OCI-LY3 (cell line): Measurements from ENCODE around the gene TRIM40.

Experiments used
- H2AFZ ChIP-seq: fragments of 200-600, 300-600 bp; shearing (Covaris generic); 2 replicates; pipeline ENCODE4 v1.6.0; 2014; ENCODE audit warnings: antibody characterized with exemption, low read depth, low read length
- H3K27ac ChIP-seq: fragments of 200-600, 300-600 bp; sonication (generic); 2 replicates; pipeline ENCODE4 v1.5.1; 2014; ENCODE audit warnings: mild to moderate bottlenecking, low read length, moderate library complexity, mixed read lengths
- H3K27me3 ChIP-seq: fragments of 200-600, 300-600 bp; sonication (generic); 2 replicates; pipeline ENCODE4 v1.6.1; 2014; ENCODE audit warnings: low read depth, low read length, mixed read lengths
- H3K36me3 ChIP-seq: fragments of 200-600, 300-600 bp; sonication (generic); replicated peaks from 2 replicates; pipeline ENCODE3; 2014; ENCODE audit warnings: low read depth, low read length, mixed read lengths
- H3K4me1 ChIP-seq: fragments of 300-600, 200-600 bp; sonication (generic); 2 replicates; pipeline ENCODE4 v1.6.1; 2014; ENCODE audit warnings: low read length, mixed read lengths
- H3K4me2 ChIP-seq: fragments of 200-600, 300-600 bp; sonication (generic); 2 replicates; pipeline ENCODE4 v1.6.1; 2014; ENCODE audit warnings: low read length, mixed read lengths
- H3K4me3 ChIP-seq: fragments of 300-600, 200-600 bp; sonication (generic); 2 replicates; pipeline ENCODE4 v1.5.1; 2014; ENCODE audit warnings: antibody characterized with exemption, mild to moderate bottlenecking, low read length, moderate library complexity
- H3K79me2 ChIP-seq: fragments of 300-600, 200-600 bp; shearing (Covaris generic); 2 replicates; pipeline ENCODE4 v1.6.1; 2014; ENCODE audit warnings: mild to moderate bottlenecking, low read length, mixed read lengths
- H3K9ac ChIP-seq: fragments of 300-600, 200-600 bp; shearing (Covaris generic); 2 replicates; pipeline ENCODE4 v1.6.0; 2014; ENCODE audit warnings: mild to moderate bottlenecking, low read length, moderate library complexity
- H3K9me3 ChIP-seq: fragments of 200-600, 300-600 bp; shearing (Covaris generic); 2 replicates; pipeline ENCODE4 v1.6.1; 2014; ENCODE audit warnings: low read length, mixed read lengths; ENCODE audit not compliant: insufficient read depth
- H4K20me1 ChIP-seq: fragments of 200-600, 300-600 bp; sonication (generic); 2 replicates; pipeline ENCODE4 v1.6.1; 2016; ENCODE audit warnings: low read length, mixed read lengths; ENCODE audit not compliant: insufficient read depth
- EZH2phosphoT487 ChIP-seq: fragments of 200-600 bp; shearing (Covaris generic); IDR thresholded peaks from 2 replicates; pipeline ENCODE4 v1.6.1; 2018; ENCODE audit warnings: antibody characterized with exemption, mixed run types, low read depth
- TF ChIP-seq, protein P1 (sequence below): fragments of 200-600, 300-600 bp; sonication (generic); IDR thresholded peaks from 2 replicates; pipeline ENCODE4 v1.5.1; 2014; ENCODE audit warnings: antibody characterized with exemption, low read length, low read depth

The TRIM40 gene

DNA sequence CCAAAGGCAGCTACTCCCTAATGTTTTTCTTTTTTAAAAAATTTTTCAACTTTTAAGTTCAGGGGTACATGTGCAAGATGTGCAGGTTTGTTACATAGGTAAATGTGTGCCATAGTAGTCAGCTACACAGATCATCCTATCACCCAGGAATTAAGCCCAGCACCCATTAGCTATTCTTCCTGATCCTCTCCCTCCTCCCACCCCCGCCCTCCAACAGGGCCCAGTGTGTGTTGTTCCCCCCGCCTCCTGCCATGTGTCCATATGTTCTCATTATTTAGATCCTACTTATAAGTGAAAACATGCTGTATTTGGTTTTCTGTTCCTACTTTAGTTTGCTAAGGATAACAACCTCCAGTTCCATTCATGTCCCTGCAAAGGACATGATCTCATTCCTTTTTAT lies 39.8 kb downstream of the TRIM40 start:
- peaks cover 10% of the 10 kb centered on the region for H3K27me3 ChIP-seq

GRCh38 chr6:30178837-30179236 lies 42.9 kb downstream of the TRIM40 start:
- Histone ChIP-seq H2AFZ (no peak overlapping the region), H3K27ac (no peak overlapping the region), H3K4me1 (no peaks in the 10 kb centered on the region), H3K9ac (no peak overlapping the region), H4K20me1 (no peaks in the 10 kb centered on the region), H3K79me2 (no peaks in the 10 kb centered on the region), H3K27me3 (peaks cover 9% of the 10 kb centered on the region; the same call in 1 of the 2 replicates), H3K9me3 (peaks cover 5% of the 10 kb centered on the region; the same call in 1 of the 2 replicates), H3K4me3 (no peak overlapping the region), H3K36me3 (no peaks in the 10 kb centered on the region), H3K4me2 (no peak overlapping the region)
- no peak for TF ChIP-seq EZH2phosphoT487
- TF ChIP-seq, protein P1, sequence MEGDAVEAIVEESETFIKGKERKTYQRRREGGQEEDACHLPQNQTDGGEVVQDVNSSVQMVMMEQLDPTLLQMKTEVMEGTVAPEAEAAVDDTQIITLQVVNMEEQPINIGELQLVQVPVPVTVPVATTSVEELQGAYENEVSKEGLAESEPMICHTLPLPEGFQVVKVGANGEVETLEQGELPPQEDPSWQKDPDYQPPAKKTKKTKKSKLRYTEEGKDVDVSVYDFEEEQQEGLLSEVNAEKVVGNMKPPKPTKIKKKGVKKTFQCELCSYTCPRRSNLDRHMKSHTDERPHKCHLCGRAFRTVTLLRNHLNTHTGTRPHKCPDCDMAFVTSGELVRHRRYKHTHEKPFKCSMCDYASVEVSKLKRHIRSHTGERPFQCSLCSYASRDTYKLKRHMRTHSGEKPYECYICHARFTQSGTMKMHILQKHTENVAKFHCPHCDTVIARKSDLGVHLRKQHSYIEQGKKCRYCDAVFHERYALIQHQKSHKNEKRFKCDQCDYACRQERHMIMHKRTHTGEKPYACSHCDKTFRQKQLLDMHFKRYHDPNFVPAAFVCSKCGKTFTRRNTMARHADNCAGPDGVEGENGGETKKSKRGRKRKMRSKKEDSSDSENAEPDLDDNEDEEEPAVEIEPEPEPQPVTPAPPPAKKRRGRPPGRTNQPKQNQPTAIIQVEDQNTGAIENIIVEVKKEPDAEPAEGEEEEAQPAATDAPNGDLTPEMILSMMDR: no peak

More for the DNA sequence above, 39.8 kb downstream of the TRIM40 start:
- Histone ChIP-seq H3K4me2 (no peak overlapping the region), H3K36me3 (no peaks in the 10 kb centered on the region), H3K79me2 (no peaks in the 10 kb centered on the region), H3K9me3 (peaks cover 5% of the 10 kb centered on the region; the same call in 1 of the 2 replicates), H3K27ac (no peak overlapping the region), H2AFZ (no peak overlapping the region), H3K4me1 (no peaks in the 10 kb centered on the region), H3K4me3 (no peak overlapping the region), H4K20me1 (no peaks in the 10 kb centered on the region), H3K9ac (no peak overlapping the region)
- no peak for TF ChIP-seq EZH2phosphoT487
- TF ChIP-seq, protein P1: no peak

DNA sequence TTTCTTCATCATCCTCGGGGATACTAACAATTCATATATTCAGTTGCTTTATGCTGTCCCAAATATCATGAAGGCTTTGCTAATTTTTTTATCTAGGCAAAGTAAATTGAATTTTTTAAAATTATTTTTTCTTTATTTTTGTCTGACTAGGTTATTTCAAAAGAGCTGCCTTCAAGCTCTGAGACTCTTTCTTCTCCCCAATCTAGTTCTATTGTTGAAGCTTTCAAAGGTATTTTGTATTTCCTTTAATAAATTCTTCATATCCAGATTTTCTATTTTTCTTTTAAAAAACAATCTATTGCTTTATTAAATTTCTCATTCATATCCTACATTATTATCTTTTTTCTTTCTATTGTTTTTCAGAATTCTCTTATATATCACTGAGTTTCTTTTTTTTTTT lies 44.2 kb downstream of the TRIM40 start:
- H3K9ac ChIP-seq: no peak overlapping the region
- H3K4me2 ChIP-seq: no peak overlapping the region
- TF ChIP-seq, protein P1: no peak
- H3K4me1 ChIP-seq: no peaks in the 10 kb centered on the region
- no peak overlapping the region for H2AFZ ChIP-seq
- no peak overlapping the region for H3K4me3 ChIP-seq
- peaks cover 5% of the 10 kb centered on the region; the same call in 1 of the 2 replicates for H3K9me3 ChIP-seq
- no peaks in the 10 kb centered on the region for H3K79me2 ChIP-seq
- H3K27me3 ChIP-seq: peaks cover 9% of the 10 kb centered on the region; the same call in 1 of the 2 replicates
- peaks cover 7% of the 10 kb centered on the region for H3K36me3 ChIP-seq
- no peaks in the 10 kb centered on the region for H4K20me1 ChIP-seq
- H3K27ac ChIP-seq: no peak overlapping the region

- H3K79me2 ChIP-seq: no peaks in the 10 kb centered on the region
- TF ChIP-seq, protein P1: no peak
- TF ChIP-seq EZH2phosphoT487: no peak
- no peak overlapping the region for H3K27ac ChIP-seq
- H3K4me1 ChIP-seq: no peaks in the 10 kb centered on the region
- H4K20me1 ChIP-seq: no peaks in the 10 kb centered on the region
- H3K9ac ChIP-seq: no peak overlapping the region
- peaks cover 22% of the 10 kb centered on the region for H3K36me3 ChIP-seq
- H2AFZ ChIP-seq: no peak overlapping the region
- no peak overlapping the region for H3K4me2 ChIP-seq
- H3K27me3 ChIP-seq: no peaks in the 10 kb centered on the region
- no peak overlapping the region for H3K4me3 ChIP-seq
- peaks cover 4% of the 10 kb centered on the region; the same call in 1 of the 2 replicates for H3K9me3 ChIP-seq
Measured at GRCh38 chr6:30184417-30185031, 48.6 kb downstream of the TRIM40 start.
